Heart left ventricle (tissue), 13 donors: ENCODE results near the gene CNIH2.

Experiments
- POLR2A ChIP-seq, 2 donors: fragments of 450-650 bp; IDR thresholded peaks; one replicate each; pipeline ENCODE4 v1.6.1; 2017; ENCODE audit warnings: antibody characterized with exemption in 2 of 2, mild to moderate bottlenecking in 2 of 2, moderate library complexity in 2 of 2
- TF ChIP-seq, protein P1 (sequence below), 12 donors: fragments of 200-600 bp; sonication (generic) in 4 of 12; IDR thresholded peaks; one replicate each; pipeline versions ENCODE4 v1.5.0 to v1.8.0; 2018 to 2022; ENCODE audit warnings: antibody characterized with exemption in 12 of 12, mild to moderate bottlenecking in 5 of 12
- donor health status: ischemic (EF 13 %, LVEDD 7.1; RV severe dilation, severe dysfunction).
- donor health status: DM: no; HTN: yes; CAD: no.
- donor health status: DM: no; HTN: no; CAD: no.
- donor health status: ischemic (EF 25% LVEDD 6.9; RV normal size, moderate dysfunction).
- donor health status: ischemic (EF 25% LVEDD 5.7; RV mildly dilated, moderate dysfunction).
- donor health status: ischemic (EF 35%, LVEDD 5.7; RV mildly dilated, moderate dysfunction).
- donor health status: nonischemic (EF 11% LVEDD 7.7; RV severe dilation, severe dysfunction).
- donor health status: DM: yes; HTN: yes; CAD: no.
- donor health status: PGD.
- donor health status: ischemic (EF 29% LVEDD 5.4; RV normal size, mild dysfunction).
- donor health status: nonischemic (EF 23%, LVEDD 6.1; RV moderate dilation, normal function).

DNA sequence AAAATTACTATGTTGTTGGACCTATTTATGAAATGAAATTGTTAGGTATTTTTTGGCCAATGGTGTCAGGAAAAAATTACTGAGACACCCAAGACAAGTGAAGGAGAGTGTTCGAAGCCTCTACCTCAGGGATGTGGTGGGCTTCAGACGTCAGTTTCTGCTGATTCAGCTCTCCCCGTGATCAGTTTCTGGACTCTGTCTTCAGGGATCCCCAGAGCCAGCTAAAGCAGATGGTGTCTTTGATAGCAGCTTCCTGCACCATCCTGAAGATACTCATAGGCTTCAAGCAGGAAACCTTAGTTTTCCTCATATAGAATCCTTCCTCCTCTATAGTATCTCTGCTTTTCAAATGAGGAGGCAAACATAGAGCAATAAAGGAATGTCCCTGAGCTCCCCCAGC, 31.5 kb downstream of the CNIH2 start:
- TF ChIP-seq, protein P1, sequence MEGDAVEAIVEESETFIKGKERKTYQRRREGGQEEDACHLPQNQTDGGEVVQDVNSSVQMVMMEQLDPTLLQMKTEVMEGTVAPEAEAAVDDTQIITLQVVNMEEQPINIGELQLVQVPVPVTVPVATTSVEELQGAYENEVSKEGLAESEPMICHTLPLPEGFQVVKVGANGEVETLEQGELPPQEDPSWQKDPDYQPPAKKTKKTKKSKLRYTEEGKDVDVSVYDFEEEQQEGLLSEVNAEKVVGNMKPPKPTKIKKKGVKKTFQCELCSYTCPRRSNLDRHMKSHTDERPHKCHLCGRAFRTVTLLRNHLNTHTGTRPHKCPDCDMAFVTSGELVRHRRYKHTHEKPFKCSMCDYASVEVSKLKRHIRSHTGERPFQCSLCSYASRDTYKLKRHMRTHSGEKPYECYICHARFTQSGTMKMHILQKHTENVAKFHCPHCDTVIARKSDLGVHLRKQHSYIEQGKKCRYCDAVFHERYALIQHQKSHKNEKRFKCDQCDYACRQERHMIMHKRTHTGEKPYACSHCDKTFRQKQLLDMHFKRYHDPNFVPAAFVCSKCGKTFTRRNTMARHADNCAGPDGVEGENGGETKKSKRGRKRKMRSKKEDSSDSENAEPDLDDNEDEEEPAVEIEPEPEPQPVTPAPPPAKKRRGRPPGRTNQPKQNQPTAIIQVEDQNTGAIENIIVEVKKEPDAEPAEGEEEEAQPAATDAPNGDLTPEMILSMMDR (IDR thresholded peaks at IDR 0.05), result no peak
- TF ChIP-seq POLR2A (IDR thresholded peaks at IDR 0.05), result no peak
